Measurements from ENCODE around the gene GCNT2.

GRCh38 chr6:10554826-10555225 is 33.7 kb downstream of the GCNT2 start:
- TF ChIP-seq CTCF (conservative IDR thresholded peaks at IDR 0.05 in 1 of 2, IDR thresholded peaks at IDR 0.05 in 1 of 2; ENCODE audit: low read depth in 1 of 2, low read length in 2 of 2) = no peak
- TF ChIP-seq EZH2 (IDR thresholded peaks at IDR 0.05; ENCODE audit: low read length, missing control alignments) = no peak

Measured in fibroblast of lung (primary cell).